Skin epidermis (tissue), 12 donors: ENCODE data around the gene HACD1.

ENCODE experiments used
- H3K27ac ChIP-seq, 21 experiments: fragments of 200-600 bp; sonication (generic) in 11 of 21; one replicate each; pipeline ENCODE4 v1.5.0; 2020; ENCODE audit warnings: mild to moderate bottlenecking in 3 of 21, inconsistent platforms in 2 of 21, moderate library complexity in 2 of 21
- H3K4me3 ChIP-seq, 7 experiments: fragments of 200-600 bp; sonication (generic) in 2 of 7; one replicate each; pipeline ENCODE4 v1.5.0; 2020; ENCODE audit warnings: inconsistent platforms in 2 of 7, mild to moderate bottlenecking in 2 of 7, moderate library complexity in 1 of 7

HACD1 gene

GRCh38 chr10:17617031-17617911 lies at the start of gene HACD1:
Gene HACD1 (minus strand): TSS chr10:17617374. CDS start chr10:17617339, 35 bp downstream.
- peak within 1 kb of the TSS in 16 of 21 experiments; percentile 23 to 83 (median 60) for H3K27ac ChIP-seq
- H3K4me3 ChIP-seq, result peak within 1 kb of the TSS; percentile 51 to 92 (median 69)

GRCh38 chr10:17665747-17666146 lies 48.6 kb upstream of the HACD1 start:
- peak overlapping the region in 17 of 21 experiments; percentile 8 to 83 (median 62) for H3K27ac ChIP-seq
- H3K4me3 ChIP-seq, result no peak overlapping the region

GRCh38 chr10:17663450-17663849 lies 46.3 kb upstream of the HACD1 start:
- Histone ChIP-seq H3K4me3 (no peak overlapping the region), H3K27ac (peak overlapping the region in 3 of 21 experiments; percentile 9 to 62 (median 22))

GRCh38 chr10:17662193-17663138 lies 45.3 kb upstream of the HACD1 start:
- Histone ChIP-seq H3K27ac (peak overlapping the region in 4 of 21 experiments; percentile 26 to 62 (median 40)), H3K4me3 (no peak overlapping the region)

- Histone ChIP-seq H3K4me3 (no peak overlapping the region), H3K27ac (peak overlapping the region in 3 of 21 experiments; percentile 8 to 29 (median 17))
These were observed 44.3 kb upstream of the HACD1 start for GRCh38 chr10:17661510-17661909.

- no peak overlapping the region for H3K4me3 ChIP-seq
- peak overlapping the region in 3 of 21 experiments; percentile 8 to 29 (median 17) for H3K27ac ChIP-seq
These were observed 43.7 kb upstream of the HACD1 start for GRCh38 chr10:17660921-17661320.

GRCh38 chr10:17659365-17659764 lies 42.2 kb upstream of the HACD1 start:
- Histone ChIP-seq H3K27ac (peak overlapping the region in 2 of 21 experiments; percentile 31 to 43), H3K4me3 (no peak overlapping the region)

- H3K4me3 ChIP-seq, result peak overlapping the region in 1 of 7 experiments; percentile 4
- peak overlapping the region in 9 of 21 experiments; percentile 11 to 74 (median 59) for H3K27ac ChIP-seq
These were observed 39.9 kb upstream of the HACD1 start for GRCh38 chr10:17657103-17657500.

GRCh38 chr10:17655567-17656146 lies 38.5 kb upstream of the HACD1 start:
- peak overlapping the region in 5 of 21 experiments; percentile 8 to 74 (median 60) for H3K27ac ChIP-seq
- no peak overlapping the region for H3K4me3 ChIP-seq

- Histone ChIP-seq H3K4me3 (no peak overlapping the region), H3K27ac (peak overlapping the region in 5 of 21 experiments; percentile 8 to 74 (median 60))
These were observed 37.8 kb upstream of the HACD1 start for GRCh38 chr10:17655009-17655408.

GRCh38 chr10:17652585-17652984 lies 35.4 kb upstream of the HACD1 start:
- Histone ChIP-seq H3K4me3 (no peak overlapping the region), H3K27ac (peak overlapping the region in 1 of 21 experiments; percentile 32)

GRCh38 chr10:17651896-17652295 lies 34.7 kb upstream of the HACD1 start:
- H3K27ac ChIP-seq, result peak overlapping the region in 5 of 21 experiments; percentile 2 to 43 (median 24)
- no peak overlapping the region for H3K4me3 ChIP-seq

GRCh38 chr10:17650416-17650815 lies 33.2 kb upstream of the HACD1 start:
- Histone ChIP-seq H3K27ac (peak overlapping the region in 3 of 21 experiments; percentile 14 to 99 (median 40)), H3K4me3 (no peak overlapping the region)

GRCh38 chr10:17649836-17650235 lies 32.7 kb upstream of the HACD1 start:
- Histone ChIP-seq H3K4me3 (no peak overlapping the region), H3K27ac (peak overlapping the region in 3 of 21 experiments; percentile 14 to 99 (median 24))

GRCh38 chr10:17649052-17649451 lies 31.9 kb upstream of the HACD1 start:
- H3K4me3 ChIP-seq, result peak overlapping the region in 1 of 7 experiments; percentile 1
- peak overlapping the region in 7 of 21 experiments; percentile 14 to 100 (median 40) for H3K27ac ChIP-seq

GRCh38 chr10:17648243-17649035 lies 31.3 kb upstream of the HACD1 start:
- Histone ChIP-seq H3K27ac (peak overlapping the region in 10 of 21 experiments; percentile 6 to 100 (median 32)), H3K4me3 (peak overlapping the region in 1 of 7 experiments; percentile 1)

- H3K27ac ChIP-seq, result peak overlapping the region in 7 of 21 experiments; percentile 19 to 100 (median 78)
- no peak overlapping the region for H3K4me3 ChIP-seq
These were observed 30.2 kb upstream of the HACD1 start for GRCh38 chr10:17647326-17647725.

- Histone ChIP-seq H3K4me3 (peak overlapping the region; percentile 7 to 88 (median 79)), H3K27ac (peak overlapping the region in 20 of 21 experiments; percentile 14 to 100 (median 98))
These were observed 28.6 kb upstream of the HACD1 start for GRCh38 chr10:17645621-17646345.
